ENCODE data around the gene NIPAL3.

NIPAL3 gene

GRCh38 chr1:24503870-24504523 is 88.4 kb downstream of the NIPAL3 start:
- Histone ChIP-seq H2AFZ (no peak overlapping the region), H3K79me2 (no peaks in the 10 kb centered on the region), H3K9ac (no peak overlapping the region), H3K36me3 (ENCODE audit: control insufficient read depth, insufficient read depth, low read length) (no peaks in the 10 kb centered on the region), H3K4me2 (ENCODE audit: low read length) (peak overlapping the region; percentile 82), H3K9me3 (ENCODE audit: control insufficient read depth, low read length) (no peaks in the 10 kb centered on the region), H3K4me3 (ENCODE audit: low read depth, low read length) (peak overlapping the region; percentile 57), H3K27ac (peak overlapping the region; percentile 11), H3K4me1 (no peaks in the 10 kb centered on the region), H3K27me3 (ENCODE audit: control insufficient read depth, insufficient read depth, low read length) (no peaks in the 10 kb centered on the region)
- TF ChIP-seq, protein P1, sequence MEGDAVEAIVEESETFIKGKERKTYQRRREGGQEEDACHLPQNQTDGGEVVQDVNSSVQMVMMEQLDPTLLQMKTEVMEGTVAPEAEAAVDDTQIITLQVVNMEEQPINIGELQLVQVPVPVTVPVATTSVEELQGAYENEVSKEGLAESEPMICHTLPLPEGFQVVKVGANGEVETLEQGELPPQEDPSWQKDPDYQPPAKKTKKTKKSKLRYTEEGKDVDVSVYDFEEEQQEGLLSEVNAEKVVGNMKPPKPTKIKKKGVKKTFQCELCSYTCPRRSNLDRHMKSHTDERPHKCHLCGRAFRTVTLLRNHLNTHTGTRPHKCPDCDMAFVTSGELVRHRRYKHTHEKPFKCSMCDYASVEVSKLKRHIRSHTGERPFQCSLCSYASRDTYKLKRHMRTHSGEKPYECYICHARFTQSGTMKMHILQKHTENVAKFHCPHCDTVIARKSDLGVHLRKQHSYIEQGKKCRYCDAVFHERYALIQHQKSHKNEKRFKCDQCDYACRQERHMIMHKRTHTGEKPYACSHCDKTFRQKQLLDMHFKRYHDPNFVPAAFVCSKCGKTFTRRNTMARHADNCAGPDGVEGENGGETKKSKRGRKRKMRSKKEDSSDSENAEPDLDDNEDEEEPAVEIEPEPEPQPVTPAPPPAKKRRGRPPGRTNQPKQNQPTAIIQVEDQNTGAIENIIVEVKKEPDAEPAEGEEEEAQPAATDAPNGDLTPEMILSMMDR (IDR thresholded peaks at IDR 0.05): no peak

DNA sequence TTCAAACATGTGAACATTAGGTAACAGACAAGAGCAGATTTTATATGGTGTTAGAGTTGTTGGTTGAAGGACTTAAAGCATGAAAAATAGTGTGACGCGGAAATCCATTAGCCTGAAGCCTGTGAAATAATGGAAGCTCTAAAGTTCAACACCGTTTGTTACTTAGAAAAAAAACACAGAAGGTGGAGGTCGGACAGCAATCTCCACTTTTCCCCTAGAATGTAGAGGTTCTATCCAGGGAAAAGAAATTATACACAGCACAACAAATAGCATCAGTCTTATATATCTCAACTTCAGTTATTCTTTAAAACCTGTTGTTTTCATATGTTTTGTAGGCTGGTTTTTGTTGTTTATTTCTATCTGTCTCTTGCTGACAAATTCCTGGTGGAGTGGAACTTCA is 89.0 kb downstream of the NIPAL3 start:
- no peak overlapping the region for H3K4me3 ChIP-seq (ENCODE audit: low read depth, low read length)
- no peak overlapping the region for H3K9ac ChIP-seq
- no peak overlapping the region for H3K27ac ChIP-seq

DNA sequence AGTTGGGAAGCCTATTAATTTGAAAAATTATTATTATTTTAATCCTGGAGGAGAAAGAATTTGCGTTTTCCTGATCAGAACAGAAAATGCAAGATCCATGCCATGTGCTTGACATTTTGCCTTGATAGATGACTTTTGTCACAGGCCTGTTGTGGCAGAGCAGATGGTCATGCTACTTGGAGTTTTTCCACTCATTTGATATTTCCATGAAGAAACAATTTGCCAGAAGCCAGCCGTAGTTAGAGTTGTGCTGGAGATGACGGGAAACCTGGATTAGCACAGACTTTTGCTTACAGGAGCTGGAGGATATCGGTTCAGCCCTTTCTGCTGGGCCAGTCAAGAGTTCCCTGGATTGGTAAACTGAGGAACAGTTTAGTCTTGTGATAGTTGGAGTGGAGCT is 90.2 kb downstream of the NIPAL3 start:
- Histone ChIP-seq H3K4me1 (no peaks in the 10 kb centered on the region), H2AFZ (no peak overlapping the region), H3K9ac (no peak overlapping the region), H3K9me3 (ENCODE audit: control insufficient read depth, low read length) (no peaks in the 10 kb centered on the region), H3K4me2 (ENCODE audit: low read length) (no peak overlapping the region), H3K36me3 (ENCODE audit: control insufficient read depth, insufficient read depth, low read length) (no peaks in the 10 kb centered on the region), H3K27ac (no peak overlapping the region), H3K79me2 (no peaks in the 10 kb centered on the region), H3K27me3 (ENCODE audit: control insufficient read depth, insufficient read depth, low read length) (no peaks in the 10 kb centered on the region), H3K4me3 (ENCODE audit: low read depth, low read length) (no peak overlapping the region)
- TF ChIP-seq, protein P1 (IDR thresholded peaks at IDR 0.05): no peak

More for the DNA sequence above, 89.0 kb downstream of the NIPAL3 start:
- Histone ChIP-seq H3K79me2 (no peaks in the 10 kb centered on the region), H3K27me3 (ENCODE audit: control insufficient read depth, insufficient read depth, low read length) (no peaks in the 10 kb centered on the region), H3K4me2 (ENCODE audit: low read length) (no peak overlapping the region), H3K4me1 (no peaks in the 10 kb centered on the region), H3K9me3 (ENCODE audit: control insufficient read depth, low read length) (no peaks in the 10 kb centered on the region), H2AFZ (no peak overlapping the region), H3K36me3 (ENCODE audit: control insufficient read depth, insufficient read depth, low read length) (no peaks in the 10 kb centered on the region)
- TF ChIP-seq, protein P1 (IDR thresholded peaks at IDR 0.05): no peak

DNA sequence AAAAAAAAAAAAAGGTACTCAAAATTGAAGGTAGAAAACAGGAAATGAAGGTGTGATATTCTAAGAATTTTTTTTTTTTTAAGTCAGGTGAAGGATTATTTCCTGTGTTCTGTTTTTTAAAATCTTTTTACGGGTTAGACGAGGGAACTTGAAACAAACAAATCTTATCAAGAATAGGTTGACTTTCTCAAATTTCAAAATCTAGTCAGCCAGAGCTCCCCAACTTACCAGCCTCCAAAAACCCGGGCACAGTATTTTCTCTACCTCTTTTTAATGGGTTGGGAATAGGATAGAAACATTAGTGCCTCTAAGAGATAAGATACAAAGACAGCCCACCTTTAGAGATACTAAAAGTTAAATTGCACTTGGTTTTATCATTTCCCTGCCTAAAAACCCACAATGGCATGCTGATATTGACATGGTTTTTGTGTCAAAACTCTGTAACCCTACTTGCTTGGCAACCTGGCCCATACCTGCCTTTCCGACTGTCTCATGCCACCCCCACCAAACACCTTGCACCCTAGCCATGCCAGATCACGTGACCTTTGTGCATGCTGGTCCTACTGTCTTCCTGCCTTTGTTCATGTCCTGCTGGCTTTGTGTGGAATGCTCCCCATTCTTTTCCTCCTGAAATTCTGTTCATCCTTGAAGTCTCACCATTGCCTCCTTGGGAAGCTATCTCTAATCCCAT is 91.2 kb downstream of the NIPAL3 start:
- no peaks in the 10 kb centered on the region for H3K4me1 ChIP-seq
- no peaks in the 10 kb centered on the region for H3K27me3 ChIP-seq (ENCODE audit: control insufficient read depth, insufficient read depth, low read length)
- no peak overlapping the region for H2AFZ ChIP-seq
- H3K27ac ChIP-seq: no peak overlapping the region
- H3K4me3 ChIP-seq (ENCODE audit: low read depth, low read length): no peak overlapping the region
- H3K4me2 ChIP-seq (ENCODE audit: low read length): no peak overlapping the region
- H3K36me3 ChIP-seq (ENCODE audit: control insufficient read depth, insufficient read depth, low read length): no peaks in the 10 kb centered on the region
- H3K79me2 ChIP-seq: no peaks in the 10 kb centered on the region
- no peaks in the 10 kb centered on the region for H3K9me3 ChIP-seq (ENCODE audit: control insufficient read depth, low read length)
- no peak overlapping the region for H3K9ac ChIP-seq
- TF ChIP-seq, protein P1 (IDR thresholded peaks at IDR 0.05): no peak

Data from parathyroid adenoma (tissue), 2 donors.